Measurements from ENCODE around the gene SARDH. TPM values are rescaled to one million over a fixed set of nuclear protein-coding genes. Genes with fewer than 3 reads are reported as not detected.

The SARDH gene
- total RNA-seq, 5 donors from 2014 or later (not counting 1 experiment from before 2014, with no cell fraction given): 8.8 to 34.4 (median 23.8) TPM

- no peak overlapping the region for H3K4me3 ChIP-seq (ENCODE audit: control insufficient read depth in 1 of 2, extremely low read depth in 1 of 2, low read length in 1 of 2)
- H3K27ac ChIP-seq (ENCODE audit: low read length): no peak overlapping the region
- peaks cover 0 to 5% of the 10 kb centered on the region in 2 experiments for H3K4me1 ChIP-seq (ENCODE audit: control insufficient read depth in 1 of 2, extremely low read depth in 1 of 2, insufficient read depth in 2 of 2, low read length in 2 of 2)
- no peaks in the 10 kb centered on the region for H3K27me3 Mint-ChIP-seq
- peaks cover 7 to 13% (median 13%) of the 10 kb centered on the region in 3 donors for H3K4me1 Mint-ChIP-seq
- no peak overlapping the region for H3K4me3 Mint-ChIP-seq
- no peaks in the 10 kb centered on the region for H3K9me3 Mint-ChIP-seq
- no peak for ATAC-seq (replicated peaks in 1 of 4)
- no peaks in the 10 kb centered on the region for H3K27me3 ChIP-seq (replicated peaks in 1 of 2; ENCODE audit: control insufficient read depth in 2 of 2, extremely low read depth in 1 of 2, insufficient read depth in 2 of 2, low read length in 1 of 2)
- peak overlapping the region in 1 of 2 donors; percentile 22 for H3K27ac Mint-ChIP-seq
- POLR2A ChIA-PET: interaction anchor here in 1 of 2 donors (0.6 kb wide), 1 partner anchor 7 kb away, joined by 3 read pairs; no protein-coding TSS in a partner anchor
- CTCF ChIA-PET: interaction anchor here in 1 of 2 donors (0.6 kb wide), 1 partner anchor 723 kb away, joined by 3 read pairs; no protein-coding TSS in a partner anchor
- WGBS (ENCODE audit: insufficient coverage): 81% methylated on average over 5 of the region's 19 CpGs
- peaks cover 15% of the 10 kb centered on the region for H3K36me3 Mint-ChIP-seq
- H3K9me3 ChIP-seq: no peaks in the 10 kb centered on the region
- no peak for DNase-seq
- peaks cover 22 to 23% of the 10 kb centered on the region in 2 donors for H3K36me3 ChIP-seq (ENCODE audit: control insufficient read depth in 2 of 2, extremely low read depth in 1 of 2, insufficient read depth in 1 of 2, low read length in 1 of 2)
Measured at GRCh38 chr9:133691626-133692363, 46.4 kb downstream of the SARDH start.

GRCh38 chr9:133691191-133691590, 47.0 kb downstream of the SARDH start:
- CTCF ChIA-PET: interaction anchor here in 1 of 2 donors (0.6 kb wide), 1 partner anchor 722 kb away, joined by 3 read pairs; no protein-coding TSS in a partner anchor
- H3K4me1 ChIP-seq (ENCODE audit: control insufficient read depth in 1 of 2, extremely low read depth in 1 of 2, insufficient read depth in 2 of 2, low read length in 2 of 2): peaks cover 0 to 9% of the 10 kb centered on the region in 2 experiments
- DNase-seq: no peak
- Mint-ChIP-seq H3K4me3 (no peak overlapping the region), H3K9me3 (no peaks in the 10 kb centered on the region), H3K4me1 (peaks cover 2 to 12% (median 12%) of the 10 kb centered on the region in 3 donors), H3K27me3 (no peaks in the 10 kb centered on the region), H3K27ac (peak overlapping the region in 1 of 2 donors; percentile 22), H3K36me3 (peaks cover 15% of the 10 kb centered on the region)
- no peak overlapping the region for H3K4me3 ChIP-seq (ENCODE audit: control insufficient read depth in 1 of 2, extremely low read depth in 1 of 2, low read length in 1 of 2)
- H3K9me3 ChIP-seq: no peaks in the 10 kb centered on the region
- no peaks in the 10 kb centered on the region for H3K27me3 ChIP-seq (replicated peaks in 1 of 2; ENCODE audit: control insufficient read depth in 2 of 2, extremely low read depth in 1 of 2, insufficient read depth in 2 of 2, low read length in 1 of 2)
- POLR2A ChIA-PET: interaction anchor here in 1 of 2 donors (0.6 kb wide), 2 partner anchors 8 to 82 kb away, joined by 3 read pairs; no protein-coding TSS in a partner anchor
- WGBS (ENCODE audit: insufficient coverage): 90% methylated on average over 2 of the region's 4 CpGs
- ATAC-seq (replicated peaks in 1 of 4): no peak
- peaks cover 22 to 23% of the 10 kb centered on the region in 2 donors for H3K36me3 ChIP-seq (ENCODE audit: control insufficient read depth in 2 of 2, extremely low read depth in 1 of 2, insufficient read depth in 1 of 2, low read length in 1 of 2)
- H3K27ac ChIP-seq (ENCODE audit: low read length): no peak overlapping the region

GRCh38 chr9:133690081-133690561, 48.0 kb downstream of the SARDH start:
- Mint-ChIP-seq H3K27me3 (no peaks in the 10 kb centered on the region), H3K36me3 (peaks cover 15% of the 10 kb centered on the region), H3K4me3 (no peak overlapping the region), H3K9me3 (no peaks in the 10 kb centered on the region), H3K4me1 (peaks cover 3 to 19% (median 16%) of the 10 kb centered on the region in 3 donors), H3K27ac (no peak overlapping the region)
- H3K27ac ChIP-seq (ENCODE audit: low read length): no peak overlapping the region
- H3K9me3 ChIP-seq: no peaks in the 10 kb centered on the region
- POLR2A ChIA-PET: no interaction called here
- H3K4me1 ChIP-seq (ENCODE audit: control insufficient read depth in 1 of 2, extremely low read depth in 1 of 2, insufficient read depth in 2 of 2, low read length in 2 of 2): peaks cover 3 to 19% of the 10 kb centered on the region in 2 experiments
- peaks cover 22 to 23% of the 10 kb centered on the region in 2 donors for H3K36me3 ChIP-seq (ENCODE audit: control insufficient read depth in 2 of 2, extremely low read depth in 1 of 2, insufficient read depth in 1 of 2, low read length in 1 of 2)
- DNase-seq (no peak), ATAC-seq (replicated peaks in 1 of 4) (no peak)
- WGBS (ENCODE audit: insufficient coverage): 95% methylated on average over 11 of the region's 11 CpGs
- H3K27me3 ChIP-seq (replicated peaks in 1 of 2; ENCODE audit: control insufficient read depth in 2 of 2, extremely low read depth in 1 of 2, insufficient read depth in 2 of 2, low read length in 1 of 2): no peaks in the 10 kb centered on the region
- CTCF ChIA-PET: no interaction called here
- no peak overlapping the region for H3K4me3 ChIP-seq (ENCODE audit: control insufficient read depth in 1 of 2, extremely low read depth in 1 of 2, low read length in 1 of 2)

GRCh38 chr9:133689151-133689763, 48.9 kb downstream of the SARDH start:
- peaks cover 17 to 20% of the 10 kb centered on the region in 2 donors for H3K36me3 ChIP-seq (ENCODE audit: control insufficient read depth in 2 of 2, extremely low read depth in 1 of 2, insufficient read depth in 1 of 2, low read length in 1 of 2)
- Mint-ChIP-seq H3K9me3 (no peaks in the 10 kb centered on the region), H3K4me1 (peaks cover 11 to 26% (median 17%) of the 10 kb centered on the region in 3 donors), H3K27me3 (no peaks in the 10 kb centered on the region), H3K36me3 (peaks cover 9% of the 10 kb centered on the region), H3K27ac (no peak overlapping the region), H3K4me3 (no peak overlapping the region)
- ChIA-PET POLR2A (no interaction called here), CTCF (no interaction called here)
- H3K4me1 ChIP-seq (ENCODE audit: control insufficient read depth in 1 of 2, extremely low read depth in 1 of 2, insufficient read depth in 2 of 2, low read length in 2 of 2): peaks cover 10 to 27% of the 10 kb centered on the region in 2 experiments
- no peaks in the 10 kb centered on the region for H3K9me3 ChIP-seq
- DNase-seq (no peak), ATAC-seq (replicated peaks in 1 of 4) (no peak)
- no peak overlapping the region for H3K4me3 ChIP-seq (ENCODE audit: control insufficient read depth in 1 of 2, extremely low read depth in 1 of 2, low read length in 1 of 2)
- H3K27ac ChIP-seq (ENCODE audit: low read length): no peak overlapping the region
- WGBS (ENCODE audit: insufficient coverage): 84% methylated on average over 8 of the region's 10 CpGs
- H3K27me3 ChIP-seq (replicated peaks in 1 of 2; ENCODE audit: control insufficient read depth in 2 of 2, extremely low read depth in 1 of 2, insufficient read depth in 2 of 2, low read length in 1 of 2): no peaks in the 10 kb centered on the region

GRCh38 chr9:133687856-133688761, 50.0 kb downstream of the SARDH start:
- Histone ChIP-seq H3K4me1 (ENCODE audit: control insufficient read depth in 1 of 2, extremely low read depth in 1 of 2, insufficient read depth in 2 of 2, low read length in 2 of 2) (peaks cover 16 to 39% of the 10 kb centered on the region in 2 experiments), H3K27ac (ENCODE audit: low read length) (no peak overlapping the region), H3K27me3 (replicated peaks in 1 of 2; ENCODE audit: control insufficient read depth in 2 of 2, extremely low read depth in 1 of 2, insufficient read depth in 2 of 2, low read length in 1 of 2) (no peaks in the 10 kb centered on the region), H3K4me3 (ENCODE audit: control insufficient read depth in 1 of 2, extremely low read depth in 1 of 2, low read length in 1 of 2) (no peak overlapping the region), H3K9me3 (no peaks in the 10 kb centered on the region), H3K36me3 (ENCODE audit: control insufficient read depth in 2 of 2, extremely low read depth in 1 of 2, insufficient read depth in 1 of 2, low read length in 1 of 2) (peaks cover 9% of the 10 kb centered on the region in 2 donors)
- Mint-ChIP-seq H3K36me3 (peaks cover under 1% of the 10 kb centered on the region), H3K27me3 (no peaks in the 10 kb centered on the region), H3K27ac (peak overlapping the region; percentile 43 to 58), H3K4me3 (no peak overlapping the region), H3K9me3 (no peaks in the 10 kb centered on the region), H3K4me1 (peaks cover 22 to 36% (median 24%) of the 10 kb centered on the region in 3 donors)
- ATAC-seq (replicated peaks in 1 of 4): no peak
- 86% methylated on average over 27 of the region's 34 CpGs for WGBS (ENCODE audit: insufficient coverage)
- DNase-seq: no peak
- ChIA-PET POLR2A (no interaction called here), CTCF (interaction anchor here in 1 of 2 donors (0.7 kb wide), 1 partner anchor 10 kb away, joined by 4 read pairs; no protein-coding TSS in a partner anchor)
